ENCODE data around the gene CEP85. TPM values are rescaled to one million over a fixed set of nuclear protein-coding genes. Genes with fewer than 3 reads are reported as not detected.

The CEP85 gene
- total and polyA plus RNA-seq, 9 of the 15 experiments (the other 6 are each of a cell fraction or from before 2014, with no cell fraction given): 42.1 to 140 (median 92.6) TPM

DNA sequence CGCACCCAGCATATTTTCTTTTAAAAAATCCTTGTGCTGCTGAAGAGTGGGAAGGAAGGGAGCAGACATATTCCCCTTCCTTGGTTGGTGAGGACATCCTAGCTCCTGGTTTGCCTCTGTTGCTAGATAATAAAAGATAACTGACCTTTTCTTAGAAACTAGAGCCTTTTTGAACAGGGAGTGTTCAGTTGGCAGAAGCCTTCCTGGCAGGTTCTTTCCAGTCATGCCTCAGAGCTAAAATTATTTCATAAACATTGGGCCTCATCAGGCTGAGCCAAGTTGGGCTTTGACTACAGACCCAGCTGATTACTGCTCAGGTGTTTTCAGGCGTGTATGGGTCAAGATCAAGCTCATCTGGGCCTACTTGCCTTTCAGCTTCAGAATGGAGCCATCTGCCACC, 23.2 kb downstream of the CEP85 start (continued):
- TF ChIP-seq, protein P1, sequence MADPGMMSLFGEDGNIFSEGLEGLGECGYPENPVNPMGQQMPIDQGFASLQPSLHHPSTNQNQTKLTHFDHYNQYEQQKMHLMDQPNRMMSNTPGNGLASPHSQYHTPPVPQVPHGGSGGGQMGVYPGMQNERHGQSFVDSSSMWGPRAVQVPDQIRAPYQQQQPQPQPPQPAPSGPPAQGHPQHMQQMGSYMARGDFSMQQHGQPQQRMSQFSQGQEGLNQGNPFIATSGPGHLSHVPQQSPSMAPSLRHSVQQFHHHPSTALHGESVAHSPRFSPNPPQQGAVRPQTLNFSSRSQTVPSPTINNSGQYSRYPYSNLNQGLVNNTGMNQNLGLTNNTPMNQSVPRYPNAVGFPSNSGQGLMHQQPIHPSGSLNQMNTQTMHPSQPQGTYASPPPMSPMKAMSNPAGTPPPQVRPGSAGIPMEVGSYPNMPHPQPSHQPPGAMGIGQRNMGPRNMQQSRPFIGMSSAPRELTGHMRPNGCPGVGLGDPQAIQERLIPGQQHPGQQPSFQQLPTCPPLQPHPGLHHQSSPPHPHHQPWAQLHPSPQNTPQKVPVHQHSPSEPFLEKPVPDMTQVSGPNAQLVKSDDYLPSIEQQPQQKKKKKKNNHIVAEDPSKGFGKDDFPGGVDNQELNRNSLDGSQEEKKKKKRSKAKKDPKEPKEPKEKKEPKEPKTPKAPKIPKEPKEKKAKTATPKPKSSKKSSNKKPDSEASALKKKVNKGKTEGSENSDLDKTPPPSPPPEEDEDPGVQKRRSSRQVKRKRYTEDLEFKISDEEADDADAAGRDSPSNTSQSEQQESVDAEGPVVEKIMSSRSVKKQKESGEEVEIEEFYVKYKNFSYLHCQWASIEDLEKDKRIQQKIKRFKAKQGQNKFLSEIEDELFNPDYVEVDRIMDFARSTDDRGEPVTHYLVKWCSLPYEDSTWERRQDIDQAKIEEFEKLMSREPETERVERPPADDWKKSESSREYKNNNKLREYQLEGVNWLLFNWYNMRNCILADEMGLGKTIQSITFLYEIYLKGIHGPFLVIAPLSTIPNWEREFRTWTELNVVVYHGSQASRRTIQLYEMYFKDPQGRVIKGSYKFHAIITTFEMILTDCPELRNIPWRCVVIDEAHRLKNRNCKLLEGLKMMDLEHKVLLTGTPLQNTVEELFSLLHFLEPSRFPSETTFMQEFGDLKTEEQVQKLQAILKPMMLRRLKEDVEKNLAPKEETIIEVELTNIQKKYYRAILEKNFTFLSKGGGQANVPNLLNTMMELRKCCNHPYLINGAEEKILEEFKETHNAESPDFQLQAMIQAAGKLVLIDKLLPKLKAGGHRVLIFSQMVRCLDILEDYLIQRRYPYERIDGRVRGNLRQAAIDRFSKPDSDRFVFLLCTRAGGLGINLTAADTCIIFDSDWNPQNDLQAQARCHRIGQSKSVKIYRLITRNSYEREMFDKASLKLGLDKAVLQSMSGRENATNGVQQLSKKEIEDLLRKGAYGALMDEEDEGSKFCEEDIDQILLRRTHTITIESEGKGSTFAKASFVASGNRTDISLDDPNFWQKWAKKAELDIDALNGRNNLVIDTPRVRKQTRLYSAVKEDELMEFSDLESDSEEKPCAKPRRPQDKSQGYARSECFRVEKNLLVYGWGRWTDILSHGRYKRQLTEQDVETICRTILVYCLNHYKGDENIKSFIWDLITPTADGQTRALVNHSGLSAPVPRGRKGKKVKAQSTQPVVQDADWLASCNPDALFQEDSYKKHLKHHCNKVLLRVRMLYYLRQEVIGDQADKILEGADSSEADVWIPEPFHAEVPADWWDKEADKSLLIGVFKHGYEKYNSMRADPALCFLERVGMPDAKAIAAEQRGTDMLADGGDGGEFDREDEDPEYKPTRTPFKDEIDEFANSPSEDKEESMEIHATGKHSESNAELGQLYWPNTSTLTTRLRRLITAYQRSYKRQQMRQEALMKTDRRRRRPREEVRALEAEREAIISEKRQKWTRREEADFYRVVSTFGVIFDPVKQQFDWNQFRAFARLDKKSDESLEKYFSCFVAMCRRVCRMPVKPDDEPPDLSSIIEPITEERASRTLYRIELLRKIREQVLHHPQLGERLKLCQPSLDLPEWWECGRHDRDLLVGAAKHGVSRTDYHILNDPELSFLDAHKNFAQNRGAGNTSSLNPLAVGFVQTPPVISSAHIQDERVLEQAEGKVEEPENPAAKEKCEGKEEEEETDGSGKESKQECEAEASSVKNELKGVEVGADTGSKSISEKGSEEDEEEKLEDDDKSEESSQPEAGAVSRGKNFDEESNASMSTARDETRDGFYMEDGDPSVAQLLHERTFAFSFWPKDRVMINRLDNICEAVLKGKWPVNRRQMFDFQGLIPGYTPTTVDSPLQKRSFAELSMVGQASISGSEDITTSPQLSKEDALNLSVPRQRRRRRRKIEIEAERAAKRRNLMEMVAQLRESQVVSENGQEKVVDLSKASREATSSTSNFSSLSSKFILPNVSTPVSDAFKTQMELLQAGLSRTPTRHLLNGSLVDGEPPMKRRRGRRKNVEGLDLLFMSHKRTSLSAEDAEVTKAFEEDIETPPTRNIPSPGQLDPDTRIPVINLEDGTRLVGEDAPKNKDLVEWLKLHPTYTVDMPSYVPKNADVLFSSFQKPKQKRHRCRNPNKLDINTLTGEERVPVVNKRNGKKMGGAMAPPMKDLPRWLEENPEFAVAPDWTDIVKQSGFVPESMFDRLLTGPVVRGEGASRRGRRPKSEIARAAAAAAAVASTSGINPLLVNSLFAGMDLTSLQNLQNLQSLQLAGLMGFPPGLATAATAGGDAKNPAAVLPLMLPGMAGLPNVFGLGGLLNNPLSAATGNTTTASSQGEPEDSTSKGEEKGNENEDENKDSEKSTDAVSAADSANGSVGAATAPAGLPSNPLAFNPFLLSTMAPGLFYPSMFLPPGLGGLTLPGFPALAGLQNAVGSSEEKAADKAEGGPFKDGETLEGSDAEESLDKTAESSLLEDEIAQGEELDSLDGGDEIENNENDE (IDR thresholded peaks at IDR 0.05; ENCODE audit: low read depth, low read length): no peak
- TF ChIP-seq, protein P2, sequence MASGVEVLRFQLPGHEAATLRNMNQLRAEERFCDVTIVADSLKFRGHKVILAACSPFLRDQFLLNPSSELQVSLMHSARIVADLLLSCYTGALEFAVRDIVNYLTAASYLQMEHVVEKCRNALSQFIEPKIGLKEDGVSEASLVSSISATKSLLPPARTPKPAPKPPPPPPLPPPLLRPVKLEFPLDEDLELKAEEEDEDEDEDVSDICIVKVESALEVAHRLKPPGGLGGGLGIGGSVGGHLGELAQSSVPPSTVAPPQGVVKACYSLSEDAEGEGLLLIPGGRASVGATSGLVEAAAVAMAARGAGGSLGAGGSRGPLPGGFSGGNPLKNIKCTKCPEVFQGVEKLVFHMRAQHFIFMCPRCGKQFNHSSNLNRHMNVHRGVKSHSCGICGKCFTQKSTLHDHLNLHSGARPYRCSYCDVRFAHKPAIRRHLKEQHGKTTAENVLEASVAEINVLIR (CRISPR knock-in tag; IDR thresholded peaks at IDR 0.05): no peak
- TF ChIP-seq, protein P3, sequence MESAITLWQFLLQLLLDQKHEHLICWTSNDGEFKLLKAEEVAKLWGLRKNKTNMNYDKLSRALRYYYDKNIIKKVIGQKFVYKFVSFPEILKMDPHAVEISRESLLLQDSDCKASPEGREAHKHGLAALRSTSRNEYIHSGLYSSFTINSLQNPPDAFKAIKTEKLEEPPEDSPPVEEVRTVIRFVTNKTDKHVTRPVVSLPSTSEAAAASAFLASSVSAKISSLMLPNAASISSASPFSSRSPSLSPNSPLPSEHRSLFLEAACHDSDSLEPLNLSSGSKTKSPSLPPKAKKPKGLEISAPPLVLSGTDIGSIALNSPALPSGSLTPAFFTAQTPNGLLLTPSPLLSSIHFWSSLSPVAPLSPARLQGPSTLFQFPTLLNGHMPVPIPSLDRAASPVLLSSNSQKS (CRISPR knock-in tag; IDR thresholded peaks at IDR 0.05): no peak
- TF ChIP-seq, protein P4, sequence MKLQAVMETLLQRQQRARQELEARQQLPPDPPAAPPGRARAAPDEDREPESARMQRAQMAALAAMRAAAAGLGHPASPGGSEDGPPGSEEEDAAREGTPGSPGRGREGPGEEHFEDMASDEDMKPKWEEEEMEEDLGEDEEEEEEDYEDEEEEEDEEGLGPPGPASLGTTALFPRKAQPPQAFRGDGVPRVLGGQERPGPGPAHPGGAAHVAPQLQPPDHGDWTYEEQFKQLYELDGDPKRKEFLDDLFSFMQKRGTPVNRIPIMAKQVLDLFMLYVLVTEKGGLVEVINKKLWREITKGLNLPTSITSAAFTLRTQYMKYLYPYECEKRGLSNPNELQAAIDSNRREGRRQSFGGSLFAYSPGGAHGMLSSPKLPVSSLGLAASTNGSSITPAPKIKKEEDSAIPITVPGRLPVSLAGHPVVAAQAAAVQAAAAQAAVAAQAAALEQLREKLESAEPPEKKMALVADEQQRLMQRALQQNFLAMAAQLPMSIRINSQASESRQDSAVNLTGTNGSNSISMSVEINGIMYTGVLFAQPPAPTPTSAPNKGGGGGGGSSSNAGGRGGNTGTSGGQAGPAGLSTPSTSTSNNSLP (IDR thresholded peaks at IDR 0.05; ENCODE audit: borderline replicate concordance, low read depth, low read length): no peak
- no peak for TF ChIP-seq POLR2AphosphoS2 (IDR thresholded peaks at IDR 0.05; ENCODE audit: low read length)
- no peak for TF ChIP-seq ASH1L (IDR thresholded peaks at IDR 0.05; ENCODE audit: borderline replicate concordance, low read depth, partially characterized antibody)
- no peak for TF ChIP-seq TAL1 (IDR thresholded peaks at IDR 0.05)
- TF ChIP-seq CREB3 (tag; conservative IDR thresholded peaks at IDR 0.05; ENCODE audit: low read depth): no peak
- no peak for TF ChIP-seq SMARCE1 (IDR thresholded peaks at IDR 0.05)

Measured in K562 (cell line).